Neuronal stem cell (in vitro differentiated cells): ENCODE results near the gene LTBP1.

Experiments
- DNase-seq: peaks from one replicate; pipeline ENCODE4 v3.0.0-alpha.2; 2013; ENCODE audit warnings: low spot score
- H2AFZ ChIP-seq: one replicate; pipeline ENCODE4 v1.6.1; 2013; ENCODE audit warnings: mild to moderate bottlenecking, low read length, inconsistent platforms
- H2AK5ac ChIP-seq: 2 replicates; pipeline ENCODE4 v1.6.1; 2013; ENCODE audit warnings: low read depth, mild to moderate bottlenecking, inconsistent platforms, low read length, moderate library complexity, mixed read lengths
- H2BK120ac ChIP-seq: 2 replicates; pipeline ENCODE4 v1.6.1; 2013; ENCODE audit warnings: low read depth, mild to moderate bottlenecking, inconsistent platforms, low read length, moderate library complexity, mixed read lengths
- H2BK12ac ChIP-seq: one replicate; pipeline ENCODE4 v1.6.1; 2013; ENCODE audit warnings: low read length, inconsistent platforms
- H2BK15ac ChIP-seq: 2 replicates; pipeline ENCODE4 v1.6.1; 2013; ENCODE audit warnings: mild to moderate bottlenecking, low read length, inconsistent platforms, mixed read lengths
- H2BK5ac ChIP-seq: one replicate; pipeline ENCODE4 v1.6.1; 2013; ENCODE audit warnings: inconsistent platforms, mild to moderate bottlenecking, low read length, moderate library complexity
- H3K14ac ChIP-seq: one replicate; pipeline ENCODE4 v1.6.1; 2013; ENCODE audit warnings: low read length, inconsistent platforms
- H3K18ac ChIP-seq: 2 replicates; pipeline ENCODE4 v1.6.1; 2013; ENCODE audit warnings: low read length, inconsistent platforms
- H3K23ac ChIP-seq: 2 replicates; pipeline ENCODE4 v1.6.1; 2013; ENCODE audit warnings: low read depth, mild to moderate bottlenecking, mixed read lengths, low read length, inconsistent platforms; ENCODE audit not compliant: poor library complexity
- H3K27ac ChIP-seq: replicated peaks from 3 replicates; pipeline ENCODE4 v1.5.1; 2013; ENCODE audit warnings: low read length, inconsistent platforms
- H3K27me3 ChIP-seq, 3 experiments: 2 replicates each; pipeline ENCODE4 v1.6.1; 2013; ENCODE audit warnings: low read length in 3 of 3, mild to moderate bottlenecking in 2 of 3, inconsistent platforms in 1 of 3, low read depth in 1 of 3, mixed read lengths in 1 of 3, moderate library complexity in 1 of 3; ENCODE audit not compliant: control insufficient read depth in 3 of 3, insufficient read depth in 3 of 3
- H3K36me3 ChIP-seq, 2 donors: replicated peaks in 1 of 2; 2 replicates each; pipeline ENCODE4 v1.6.1; 2013; ENCODE audit warnings: low read length in 2 of 2; ENCODE audit not compliant: control insufficient read depth in 2 of 2, insufficient read depth in 2 of 2
- H3K4ac ChIP-seq: 2 replicates; pipeline ENCODE4 v1.6.1; 2013; ENCODE audit warnings: inconsistent platforms, mild to moderate bottlenecking, low read length, moderate library complexity
- H3K4me1 ChIP-seq, 2 donors: 1 replicate in 1 of 2; 2 replicates in 1 of 2; pipeline ENCODE4 v1.6.1; 2013; ENCODE audit warnings: low read length in 2 of 2, low read depth in 1 of 2; ENCODE audit not compliant: control insufficient read depth in 2 of 2, insufficient read depth in 1 of 2
- H3K4me2 ChIP-seq: one replicate; pipeline ENCODE4 v1.6.1; 2013; ENCODE audit warnings: mild to moderate bottlenecking, low read length, inconsistent platforms; ENCODE audit not compliant: insufficient read depth, poor library complexity, severe bottlenecking
- H3K4me3 ChIP-seq, 2 donors: 2 replicates each; pipeline ENCODE4 v1.5.1; 2013; ENCODE audit warnings: low read length in 2 of 2, mild to moderate bottlenecking in 2 of 2, inconsistent platforms in 1 of 2, moderate library complexity in 1 of 2
- H3K79me1 ChIP-seq: one replicate; pipeline ENCODE4 v1.6.1; 2013; ENCODE audit warnings: low read depth, mild to moderate bottlenecking, inconsistent platforms, low read length, moderate library complexity
- H3K9ac ChIP-seq: one replicate; pipeline ENCODE4 v1.6.1; 2013; ENCODE audit warnings: mild to moderate bottlenecking, low read depth, low read length, inconsistent platforms; ENCODE audit not compliant: poor library complexity
- H3K9me3 ChIP-seq, 2 donors: replicated peaks in 1 of 2; 2 replicates each; pipeline versions ENCODE3 to v1.6.1; 2013; ENCODE audit warnings: low read length in 2 of 2, mild to moderate bottlenecking in 2 of 2, inconsistent platforms in 1 of 2, low read depth in 1 of 2, mixed read lengths in 1 of 2, moderate library complexity in 1 of 2; ENCODE audit not compliant: control insufficient read depth in 2 of 2, insufficient read depth in 1 of 2
- H4K8ac ChIP-seq: one replicate; pipeline ENCODE4 v1.6.1; 2013; ENCODE audit warnings: low read depth, mild to moderate bottlenecking, inconsistent platforms, low read length, moderate library complexity
- H4K91ac ChIP-seq: one replicate; pipeline ENCODE4 v1.6.1; 2013; ENCODE audit warnings: low read length, low read depth, mild to moderate bottlenecking, inconsistent platforms; ENCODE audit not compliant: poor library complexity
- WGBS, 2 donors: extraction: QIAGEN DNeasy Blood & Tissue Kit; methylation state at CpG; one replicate each; pipeline ENCODE4 v1.1.7; 2013; ENCODE audit warnings: missing lambda C conversion rate in 2 of 2, mixed read lengths in 1 of 2; ENCODE audit not compliant: insufficient read length in 2 of 2, insufficient replicate concordance in 1 of 2; ENCODE audit errors: extremely low coverage in 2 of 2; 5-methylcytosine and 5-hydroxymethylcytosine counted together

The LTBP1 gene

DNA sequence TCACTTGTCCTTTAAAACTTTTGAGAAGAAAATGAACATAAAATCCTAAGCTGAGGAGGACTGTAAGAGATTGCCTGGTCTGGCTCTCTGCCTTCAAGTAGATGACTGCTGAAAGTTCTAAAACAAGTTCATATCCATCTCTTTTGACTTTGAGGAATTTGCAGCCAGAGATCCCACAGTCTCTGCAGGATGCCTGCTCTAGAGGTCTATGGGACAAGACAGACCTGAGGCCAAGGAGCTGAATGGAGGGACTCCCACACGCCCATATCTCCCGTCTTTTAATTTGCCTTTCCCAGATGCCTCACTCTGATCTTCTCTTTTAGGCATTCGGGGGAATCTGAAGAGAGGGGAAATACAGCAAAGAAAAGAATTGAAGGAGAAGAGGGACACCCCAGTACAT, 273.8 kb downstream of the LTBP1 start:
- WGBS, 2 donors, result no CpG with 5 or more reads among the region's 3 CpGs
- Histone ChIP-seq H3K14ac (no peak overlapping the region), H3K4ac (no peak overlapping the region), H3K79me1 (no peaks in the 10 kb centered on the region), H3K36me3 (peaks cover 0 to 8% of the 10 kb centered on the region in 2 donors), H4K91ac (no peak overlapping the region), H2BK12ac (no peak overlapping the region), H3K9ac (no peak overlapping the region), H3K4me3 (no peak overlapping the region), H3K18ac (no peak overlapping the region), H2BK120ac (no peak overlapping the region), H3K9me3 (no peaks in the 10 kb centered on the region), H3K27ac (no peak overlapping the region), H2AFZ (no peak overlapping the region), H2AK5ac (no peak overlapping the region), H2BK15ac (no peak overlapping the region), H3K4me2 (no peak overlapping the region), H4K8ac (no peak overlapping the region), H3K4me1 (peaks cover 0 to 5% of the 10 kb centered on the region in 2 donors), H2BK5ac (no peak overlapping the region), H3K23ac (no peak overlapping the region), H3K27me3 (no peaks in the 10 kb centered on the region)
- DNase-seq, result no peak

DNA sequence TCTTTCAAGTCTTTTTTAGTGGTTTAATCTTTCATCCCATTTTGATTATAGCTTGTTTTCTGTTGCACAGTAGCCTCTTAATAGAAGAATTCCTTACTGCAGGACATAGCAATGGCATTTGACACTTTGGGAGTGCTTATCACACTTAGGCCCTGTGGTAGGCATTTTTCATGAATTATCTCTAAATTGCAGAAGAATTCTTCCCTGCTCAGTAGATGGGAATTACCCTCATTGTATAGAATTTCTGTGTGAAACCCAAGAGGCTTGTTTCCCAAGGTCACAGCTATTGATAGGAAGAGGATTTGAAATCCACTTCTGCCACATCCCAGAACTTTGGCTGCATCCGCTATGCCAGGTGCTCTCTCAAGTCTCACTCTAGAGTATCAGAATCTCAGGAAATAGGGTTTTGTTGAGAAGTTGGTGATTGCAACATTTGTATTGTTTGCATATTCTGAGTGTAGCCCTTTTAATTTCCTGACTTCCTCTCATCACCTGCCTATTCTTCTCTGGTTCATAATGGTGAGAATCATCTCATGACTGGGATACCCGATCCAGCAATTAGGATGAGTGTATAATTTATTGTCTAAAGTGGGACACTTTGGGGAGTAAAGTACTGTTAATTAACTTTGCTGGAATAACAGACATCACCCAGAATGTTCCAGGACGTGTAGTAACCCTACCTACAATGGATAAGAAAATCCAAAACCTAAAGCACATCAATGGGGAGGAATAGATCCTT, 274.5 kb downstream of the LTBP1 start:
- Histone ChIP-seq H3K9ac (no peak overlapping the region), H2BK15ac (no peak overlapping the region), H3K14ac (no peak overlapping the region), H3K4ac (no peak overlapping the region), H3K23ac (no peak overlapping the region), H2BK120ac (no peak overlapping the region), H2BK5ac (no peak overlapping the region), H3K4me2 (no peak overlapping the region), H3K27me3 (no peaks in the 10 kb centered on the region), H2AK5ac (no peak overlapping the region), H2AFZ (no peak overlapping the region), H3K4me3 (no peak overlapping the region), H3K79me1 (no peaks in the 10 kb centered on the region), H3K36me3 (peaks cover 0 to 8% of the 10 kb centered on the region in 2 donors), H3K18ac (no peak overlapping the region), H3K27ac (no peak overlapping the region), H4K8ac (no peak overlapping the region), H2BK12ac (no peak overlapping the region), H3K4me1 (peaks cover 0 to 5% of the 10 kb centered on the region in 2 donors), H4K91ac (no peak overlapping the region), H3K9me3 (no peaks in the 10 kb centered on the region)
- WGBS, 2 donors, result no CpG with 5 or more reads among the region's 3 CpGs
- no peak for DNase-seq

DNA sequence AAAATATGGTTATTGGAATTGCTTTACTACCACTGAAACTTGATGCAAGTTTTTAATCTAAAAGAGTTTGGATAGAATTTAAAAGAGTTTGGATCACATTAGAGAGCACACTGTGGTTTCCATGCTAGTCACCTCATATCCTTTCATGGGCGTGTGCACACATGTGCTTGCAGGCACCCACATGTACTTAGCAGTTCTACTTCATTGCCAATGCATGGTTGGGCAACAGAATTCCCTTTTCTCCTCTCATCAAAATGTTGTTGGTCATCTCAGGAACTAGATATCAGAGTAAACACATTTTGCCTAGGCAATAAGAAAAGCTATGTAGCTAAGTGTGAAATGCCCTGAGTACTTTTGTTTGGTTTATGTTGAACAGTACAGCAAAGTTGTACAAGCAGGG, 275.6 kb downstream of the LTBP1 start:
- H3K36me3 ChIP-seq, result peaks cover 0 to 8% of the 10 kb centered on the region in 2 donors
- H3K18ac ChIP-seq, result no peak overlapping the region
- WGBS, 2 donors, result no CpG with 5 or more reads among the region's 1 CpG
- H2BK12ac ChIP-seq, result no peak overlapping the region
- no peak overlapping the region for H2AFZ ChIP-seq
- no peaks in the 10 kb centered on the region for H3K27me3 ChIP-seq
- H3K79me1 ChIP-seq, result no peaks in the 10 kb centered on the region
- no peak for DNase-seq
- H3K23ac ChIP-seq, result no peak overlapping the region
- H3K4me1 ChIP-seq, result peaks cover 0 to 5% of the 10 kb centered on the region in 2 donors
- H3K4me3 ChIP-seq, result no peak overlapping the region
- no peak overlapping the region for H4K8ac ChIP-seq
- no peak overlapping the region for H4K91ac ChIP-seq
- no peak overlapping the region for H3K27ac ChIP-seq
- no peak overlapping the region for H3K4ac ChIP-seq
- H2AK5ac ChIP-seq, result no peak overlapping the region
- no peak overlapping the region for H2BK15ac ChIP-seq
- H2BK120ac ChIP-seq, result no peak overlapping the region
- no peak overlapping the region for H3K9ac ChIP-seq
- H3K9me3 ChIP-seq, result no peaks in the 10 kb centered on the region
- H3K4me2 ChIP-seq, result no peak overlapping the region
- H3K14ac ChIP-seq, result no peak overlapping the region
- no peak overlapping the region for H2BK5ac ChIP-seq

DNA sequence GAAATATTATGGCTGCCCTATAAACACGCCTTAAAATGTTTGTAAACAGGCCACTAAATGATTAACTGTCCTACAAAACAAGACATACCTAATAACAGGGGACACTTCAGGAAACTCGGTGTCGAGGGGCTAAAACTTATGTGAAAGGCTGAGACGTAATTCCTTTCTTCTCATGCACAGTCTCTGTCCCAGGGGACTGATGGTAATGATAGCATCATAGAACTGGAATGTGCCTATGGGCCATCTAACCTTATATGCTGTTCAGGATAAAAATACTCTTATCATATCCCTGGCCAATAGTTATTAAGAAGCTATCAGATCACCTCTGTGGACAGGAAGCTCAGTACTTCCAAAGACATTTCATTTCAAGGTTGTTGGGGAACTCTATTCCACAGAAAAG, 277.1 kb downstream of the LTBP1 start:
- H2BK120ac ChIP-seq, result no peak overlapping the region
- H3K36me3 ChIP-seq, result peaks cover 0 to 8% of the 10 kb centered on the region in 2 donors
- no peak overlapping the region for H3K9ac ChIP-seq
- H4K91ac ChIP-seq, result no peak overlapping the region
- H3K27me3 ChIP-seq, result no peaks in the 10 kb centered on the region
- H3K14ac ChIP-seq, result no peak overlapping the region
- no peak overlapping the region for H4K8ac ChIP-seq
- H2AK5ac ChIP-seq, result no peak overlapping the region
- no peak overlapping the region for H2AFZ ChIP-seq
- H3K4me2 ChIP-seq, result no peak overlapping the region
- H3K4me1 ChIP-seq, result peaks cover 0 to 5% of the 10 kb centered on the region in 2 donors
- no peak for DNase-seq
- H3K27ac ChIP-seq, result no peak overlapping the region
- H3K9me3 ChIP-seq, result no peaks in the 10 kb centered on the region
- H3K4me3 ChIP-seq, result no peak overlapping the region
- no peak overlapping the region for H2BK12ac ChIP-seq
- no CpG with 5 or more reads among the region's 4 CpGs for WGBS, 2 donors
- no peak overlapping the region for H3K4ac ChIP-seq
- no peak overlapping the region for H3K23ac ChIP-seq
- H3K79me1 ChIP-seq, result no peaks in the 10 kb centered on the region
- no peak overlapping the region for H2BK5ac ChIP-seq
- no peak overlapping the region for H3K18ac ChIP-seq
- H2BK15ac ChIP-seq, result no peak overlapping the region
